Endothelial cell (in vitro differentiated cells): Measurements from ENCODE around the gene UPF3A. TPM values are rescaled to one million over a fixed set of nuclear protein-coding genes. Genes with fewer than 3 reads are reported as not detected.

Experiments used
- DNase-seq: peaks from one replicate; pipeline ENCODE4 v3.0.0; 2021; ENCODE audit warnings: low spot score
- H3K27ac Mint-ChIP-seq: one replicate; pipeline ENCODE4 v1.8.0; 2021; ENCODE audit warnings: mixed read lengths, inconsistent platforms; ENCODE audit not compliant: unreplicated experiment
- H3K27me3 Mint-ChIP-seq: one replicate; pipeline ENCODE4 v1.8.0; 2021; ENCODE audit warnings: mild to moderate bottlenecking, moderate library complexity, mixed read lengths, inconsistent platforms; ENCODE audit not compliant: unreplicated experiment
- H3K36me3 Mint-ChIP-seq: one replicate; pipeline ENCODE4 v1.8.0; 2021; ENCODE audit warnings: mild to moderate bottlenecking, low read depth, mixed read lengths, inconsistent platforms; ENCODE audit not compliant: unreplicated experiment
- H3K4me1 Mint-ChIP-seq: one replicate; pipeline ENCODE4 v1.8.0; 2021; ENCODE audit warnings: mild to moderate bottlenecking, mixed read lengths, inconsistent platforms; ENCODE audit not compliant: unreplicated experiment
- H3K4me3 Mint-ChIP-seq: one replicate; pipeline ENCODE4 v1.8.0; 2021; ENCODE audit warnings: mild to moderate bottlenecking, mixed read lengths, inconsistent platforms; ENCODE audit not compliant: unreplicated experiment
- H3K9me3 Mint-ChIP-seq: one replicate; pipeline ENCODE4 v1.8.0; 2021; ENCODE audit warnings: mixed read lengths, inconsistent platforms; ENCODE audit not compliant: unreplicated experiment
- CTCF ChIP-seq: fragments of 200-600 bp; sonication (generic); IDR thresholded peaks from one replicate; pipeline ENCODE4 v1.5.0; 2021; ENCODE audit warnings: antibody characterized with exemption; ENCODE audit not compliant: unreplicated experiment
- total RNA-seq: library from RNA; stranded (reverse); fragmentation: NEBNext Ultra II Directional; extraction: Animal tissue kit (Norgen Biotek cat#: 25700); gene quantifications from one replicate; pipeline ENCODE4 v1.2.1, GENCODE V29; 2021; ENCODE audit not compliant: unreplicated experiment

UPF3A gene
- total RNA-seq, 1 donor from 2014 or later, result 61.6 TPM

GRCh38 chr13:114299604-114300305 lies 18.4 kb downstream of the UPF3A start:
- H3K4me3 Mint-ChIP-seq, result no peak overlapping the region
- H3K27ac Mint-ChIP-seq, result no peak overlapping the region
- H3K9me3 Mint-ChIP-seq, result no peaks in the 10 kb centered on the region
- no peaks in the 10 kb centered on the region for H3K4me1 Mint-ChIP-seq
- TF ChIP-seq CTCF, result no peak
- peaks cover 44% of the 10 kb centered on the region for H3K36me3 Mint-ChIP-seq
- DNase-seq, result no peak
- no peaks in the 10 kb centered on the region for H3K27me3 Mint-ChIP-seq

- no peak for DNase-seq
- H3K27me3 Mint-ChIP-seq, result no peaks in the 10 kb centered on the region
- no peak for TF ChIP-seq CTCF
- peaks cover 5% of the 10 kb centered on the region for H3K4me1 Mint-ChIP-seq
- H3K9me3 Mint-ChIP-seq, result no peaks in the 10 kb centered on the region
- no peak overlapping the region for H3K4me3 Mint-ChIP-seq
- H3K27ac Mint-ChIP-seq, result no peak overlapping the region
- H3K36me3 Mint-ChIP-seq, result peaks cover 38% of the 10 kb centered on the region
These were observed 22.4 kb downstream of the UPF3A start for GRCh38 chr13:114303700-114304327.

GRCh38 chr13:114304346-114305034 lies 23.1 kb downstream of the UPF3A start:
- peaks cover 31% of the 10 kb centered on the region for H3K36me3 Mint-ChIP-seq
- H3K4me1 Mint-ChIP-seq, result peaks cover 5% of the 10 kb centered on the region
- peak overlapping the region; percentile 42 for H3K4me3 Mint-ChIP-seq
- no peak for TF ChIP-seq CTCF
- no peaks in the 10 kb centered on the region for H3K9me3 Mint-ChIP-seq
- H3K27me3 Mint-ChIP-seq, result no peaks in the 10 kb centered on the region
- no peak overlapping the region for H3K27ac Mint-ChIP-seq
- no peak for DNase-seq

GRCh38 chr13:114309086-114309485 lies 27.7 kb downstream of the UPF3A start:
- no peak for TF ChIP-seq CTCF
- Mint-ChIP-seq H3K27me3 (no peaks in the 10 kb centered on the region), H3K4me1 (peaks cover 14% of the 10 kb centered on the region), H3K36me3 (peaks cover 17% of the 10 kb centered on the region), H3K4me3 (no peak overlapping the region), H3K27ac (no peak overlapping the region), H3K9me3 (no peaks in the 10 kb centered on the region)
- DNase-seq, result no peak
